ENCODE measurements around the gene RCAN3.
"Not testable (repeated sequence)": the region's sequence is repeated elsewhere in the genome, so short reads cannot be mapped to it uniquely, and the experiment has no call there.

The RCAN3 gene

DNA sequence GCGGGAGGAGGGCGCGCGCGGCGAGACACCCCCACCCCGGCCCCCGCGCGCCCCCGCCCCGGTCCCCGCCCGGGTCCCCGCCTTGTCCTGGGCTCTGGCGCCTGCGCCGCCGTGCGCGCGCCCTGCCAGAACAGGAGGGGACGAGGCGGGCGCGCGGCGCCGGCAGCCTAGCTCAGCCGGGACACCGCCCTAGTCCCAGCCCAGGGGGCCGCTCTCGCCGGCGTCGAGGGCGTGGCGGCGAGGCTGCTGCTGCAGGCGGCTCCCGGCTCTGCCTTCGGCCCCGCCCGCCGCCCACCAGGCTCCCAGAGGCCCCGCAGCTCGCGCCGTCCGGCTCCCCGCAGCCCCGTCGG is at the start of gene RCAN3:
TSS of gene RCAN3 (plus strand) at position 128 of the 350 bp plus-strand sequence. CDS start 11,537 bp downstream, outside the sequence.
- DNase-seq (ENCODE audit: low spot score): peak; percentile 98

DNA sequence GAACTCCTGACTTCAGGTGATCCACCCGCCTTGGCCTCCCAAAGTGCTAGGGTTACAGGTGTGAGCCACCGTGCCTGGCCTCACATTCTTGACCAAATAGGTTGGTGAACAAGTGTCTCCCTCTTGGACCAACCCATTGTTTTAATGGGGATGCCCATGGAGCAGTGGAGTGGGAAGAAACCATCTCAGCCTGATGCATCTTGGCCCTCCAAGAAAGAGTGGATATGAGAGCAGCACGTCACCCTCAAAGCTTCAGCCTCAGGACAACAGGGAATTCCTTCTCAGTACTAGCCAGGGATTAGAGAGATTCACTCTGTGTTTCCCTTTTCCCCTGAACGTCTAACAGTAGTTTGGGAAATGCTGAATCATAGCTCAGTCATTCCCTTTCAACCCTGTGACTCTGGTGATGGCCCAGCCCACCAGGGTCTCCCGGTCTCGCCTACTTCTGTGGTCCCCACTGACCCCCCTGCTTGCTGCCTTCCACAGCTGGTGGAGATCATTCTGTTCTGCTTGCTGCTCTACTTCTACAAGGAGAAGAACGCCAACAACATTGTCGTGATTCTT is 49.6 kb upstream of the RCAN3 start:
- DNase-seq (ENCODE audit: low spot score): no peak

DNA sequence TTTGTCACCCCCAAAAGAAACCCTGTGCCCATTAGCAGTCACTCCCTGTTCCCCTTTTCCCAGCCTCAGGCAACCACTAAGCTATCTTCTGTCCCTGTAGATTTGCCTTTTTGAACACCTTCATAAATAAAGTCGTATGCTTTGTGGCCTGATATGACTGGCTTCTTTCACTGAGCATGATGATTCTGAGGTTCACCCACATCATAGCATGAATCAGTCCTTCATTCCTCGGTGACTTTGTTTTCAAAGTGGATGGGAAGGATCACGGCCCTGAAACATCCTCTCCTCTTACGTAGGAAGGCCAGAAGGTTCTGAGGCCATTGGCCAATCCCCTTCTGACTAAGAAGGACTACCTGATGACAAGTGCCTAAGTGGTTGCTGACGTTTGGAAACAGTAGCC is 48.0 kb upstream of the RCAN3 start:
- DNase-seq (ENCODE audit: low spot score): no peak

DNA sequence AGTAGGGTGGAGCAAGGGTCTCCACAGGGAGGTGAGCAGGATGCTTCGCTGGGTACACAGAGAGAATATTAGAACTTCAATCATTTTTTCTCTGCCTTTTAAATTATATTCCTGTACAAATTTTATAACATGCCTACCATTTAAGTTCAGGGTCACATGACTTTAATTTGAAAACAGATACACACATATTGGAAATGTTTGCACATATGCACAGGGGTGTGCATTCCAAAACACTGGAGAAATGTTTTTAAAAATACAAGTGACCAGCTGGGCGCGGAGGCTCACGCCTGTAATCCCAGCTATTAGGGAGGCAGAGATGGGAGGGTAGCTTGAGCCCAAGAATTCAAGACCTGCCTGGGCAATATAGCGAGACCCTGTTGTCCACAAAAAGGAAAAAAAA is 47.4 kb upstream of the RCAN3 start:
- no peak for DNase-seq (ENCODE audit: low spot score)

DNA sequence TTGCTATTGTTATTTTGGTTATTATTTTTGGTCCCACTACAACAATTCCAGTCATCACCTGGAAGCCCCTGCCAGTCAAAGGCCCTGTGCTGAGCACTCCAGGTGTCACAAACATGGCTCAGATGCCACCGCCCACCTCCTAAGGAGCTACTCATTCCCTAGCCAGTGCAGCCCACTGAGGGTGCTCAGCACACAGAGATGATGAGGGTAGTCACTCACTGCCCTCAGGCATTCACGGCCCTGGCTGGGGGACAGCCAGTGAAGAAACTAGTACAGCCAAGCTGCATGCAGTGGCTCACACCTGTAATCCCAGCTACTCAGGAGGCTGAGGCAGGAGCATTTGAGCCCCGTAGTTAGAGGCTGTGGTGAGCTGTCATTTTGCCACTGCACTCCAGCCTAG is 44.8 kb upstream of the RCAN3 start:
- DNase-seq (ENCODE audit: low spot score): no peak

DNA sequence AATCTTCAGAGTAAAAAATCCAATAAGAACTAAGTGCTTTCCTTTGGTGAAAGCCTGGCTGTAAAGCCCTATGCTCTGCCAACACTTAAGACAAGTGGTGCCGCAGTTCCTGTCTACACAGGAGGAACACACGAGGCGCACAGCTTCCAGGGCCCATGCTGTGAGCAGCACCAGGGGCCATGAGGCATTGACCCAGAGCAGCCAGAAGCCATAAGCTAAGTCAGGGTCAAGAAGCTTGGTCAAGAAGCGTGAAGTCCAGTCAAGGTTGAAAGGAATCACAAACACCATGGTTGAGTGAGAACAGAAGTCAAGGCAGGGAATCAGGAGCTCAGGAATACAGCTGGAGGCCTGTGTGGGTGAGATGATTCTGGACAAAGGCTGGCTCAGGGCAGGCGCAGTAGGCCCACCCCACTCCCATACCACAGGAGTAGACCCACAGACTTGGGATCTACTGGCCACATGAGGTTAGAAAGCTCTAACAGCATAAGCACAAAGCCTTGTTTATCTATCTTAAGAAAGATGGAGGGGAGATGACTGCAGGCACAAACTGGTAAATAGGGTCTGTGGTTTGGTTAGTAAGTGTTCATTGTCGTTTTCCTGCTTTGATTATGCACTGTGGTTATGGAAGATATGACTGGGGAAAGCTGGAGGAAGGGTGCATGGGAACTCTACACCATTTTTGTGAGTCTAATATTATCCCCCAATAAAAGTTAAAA is 42.9 kb upstream of the RCAN3 start:
- DNase-seq (ENCODE audit: low spot score): no peak

DNA sequence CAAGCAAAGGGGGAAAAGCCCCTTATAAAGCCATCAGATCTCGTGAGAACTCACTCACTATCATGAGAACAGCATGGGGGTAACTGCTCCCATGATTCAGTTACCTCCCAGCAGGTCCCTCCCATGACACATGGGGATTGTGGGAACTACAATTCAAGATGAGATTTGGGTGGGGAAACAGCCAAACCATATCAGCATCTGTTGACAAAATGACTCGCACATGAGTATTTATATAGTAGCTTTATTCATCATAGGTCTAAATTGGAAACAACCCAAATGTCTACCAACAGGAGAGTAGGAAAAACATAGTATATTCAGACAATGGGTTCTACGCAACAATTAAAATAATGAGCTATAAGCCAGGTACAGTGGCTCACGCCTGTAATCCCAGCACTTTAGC is 40.5 kb upstream of the RCAN3 start:
- not testable (repeated sequence) for DNase-seq (ENCODE audit: low spot score)

DNA sequence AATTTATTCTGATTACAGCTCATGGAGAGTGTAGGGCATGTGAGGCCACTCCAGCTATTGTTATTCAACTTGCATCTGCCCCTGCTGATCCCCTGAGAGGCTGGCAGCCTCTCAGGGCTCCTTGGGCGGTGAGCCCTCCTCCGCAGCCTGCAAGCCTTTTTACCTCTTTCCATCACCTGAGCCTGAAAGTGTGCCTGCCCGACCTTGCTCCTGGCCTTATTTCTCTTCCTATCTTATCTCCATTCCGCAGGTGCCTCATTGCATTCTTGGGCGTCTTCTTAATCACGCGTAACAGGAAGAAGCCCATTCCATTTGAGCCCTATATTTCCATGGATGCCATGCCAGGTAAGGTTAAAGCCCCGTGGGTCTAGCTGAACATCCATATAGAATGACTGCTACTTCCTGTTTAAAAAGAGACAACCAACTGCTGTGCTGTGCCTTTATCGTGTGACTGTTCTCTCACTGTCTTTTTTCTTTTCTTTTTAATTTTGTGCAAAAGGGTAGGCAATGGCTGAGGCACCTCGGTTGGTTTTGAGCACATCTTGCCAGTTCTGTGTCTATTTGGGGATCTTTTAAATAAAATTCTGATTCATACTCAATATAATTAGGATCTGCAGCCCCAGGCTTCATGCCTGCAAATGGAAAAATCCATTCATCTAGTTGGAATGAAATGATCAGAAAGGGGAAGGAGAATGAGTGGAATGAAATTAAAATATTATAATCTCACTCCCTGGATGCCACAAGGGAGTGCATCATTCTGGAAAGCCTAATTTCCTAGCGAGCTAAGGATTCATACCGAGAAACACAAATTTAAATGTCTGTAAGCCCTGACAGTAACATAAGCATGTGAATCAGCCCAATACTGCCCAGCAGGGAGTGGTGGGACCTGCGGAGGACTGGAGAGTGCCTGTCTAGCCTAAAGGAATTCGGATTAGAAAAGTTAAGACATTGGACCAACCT is 38.6 kb upstream of the RCAN3 start:
- no peak for DNase-seq (ENCODE audit: low spot score)

DNA sequence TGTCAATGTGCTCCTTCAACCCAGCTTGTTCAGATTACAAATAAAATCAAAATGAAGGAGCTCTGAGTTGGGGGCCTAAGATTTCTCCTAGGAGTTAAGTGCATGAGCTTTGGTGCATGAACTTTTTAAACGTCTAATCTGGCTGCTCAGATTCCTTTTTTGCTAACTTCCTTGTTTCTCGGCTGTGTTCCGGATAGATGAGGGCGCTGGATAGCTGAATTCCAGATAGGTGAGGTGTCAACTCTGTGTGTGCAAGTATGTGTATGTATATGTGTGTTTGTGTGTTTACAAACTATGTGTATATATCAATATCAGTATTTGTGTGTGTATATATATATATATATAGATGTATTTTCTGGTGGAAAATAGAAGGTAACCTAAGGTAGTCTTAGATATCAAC is 37.5 kb upstream of the RCAN3 start:
- no peak for DNase-seq (ENCODE audit: low spot score)

DNA sequence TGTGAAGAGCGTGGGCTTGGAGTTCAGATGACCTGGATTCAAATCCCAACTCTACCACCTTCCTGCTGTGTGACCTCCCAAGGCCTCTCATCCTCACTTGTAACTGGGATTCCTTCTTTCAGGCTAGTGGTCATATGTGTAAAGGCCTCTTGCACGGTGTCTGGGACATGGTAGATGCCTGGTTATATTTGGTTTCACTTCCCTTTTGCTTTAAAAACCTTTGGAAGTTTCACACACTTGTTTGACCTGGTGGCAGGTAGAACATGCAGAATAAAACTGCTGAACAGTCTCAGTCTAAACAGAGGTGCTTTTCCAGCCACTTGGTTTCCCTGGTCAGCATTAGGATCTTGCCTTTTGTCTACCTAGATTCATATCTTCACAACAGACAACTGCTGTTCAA is 37.0 kb upstream of the RCAN3 start:
- no peak for DNase-seq (ENCODE audit: low spot score)

DNA sequence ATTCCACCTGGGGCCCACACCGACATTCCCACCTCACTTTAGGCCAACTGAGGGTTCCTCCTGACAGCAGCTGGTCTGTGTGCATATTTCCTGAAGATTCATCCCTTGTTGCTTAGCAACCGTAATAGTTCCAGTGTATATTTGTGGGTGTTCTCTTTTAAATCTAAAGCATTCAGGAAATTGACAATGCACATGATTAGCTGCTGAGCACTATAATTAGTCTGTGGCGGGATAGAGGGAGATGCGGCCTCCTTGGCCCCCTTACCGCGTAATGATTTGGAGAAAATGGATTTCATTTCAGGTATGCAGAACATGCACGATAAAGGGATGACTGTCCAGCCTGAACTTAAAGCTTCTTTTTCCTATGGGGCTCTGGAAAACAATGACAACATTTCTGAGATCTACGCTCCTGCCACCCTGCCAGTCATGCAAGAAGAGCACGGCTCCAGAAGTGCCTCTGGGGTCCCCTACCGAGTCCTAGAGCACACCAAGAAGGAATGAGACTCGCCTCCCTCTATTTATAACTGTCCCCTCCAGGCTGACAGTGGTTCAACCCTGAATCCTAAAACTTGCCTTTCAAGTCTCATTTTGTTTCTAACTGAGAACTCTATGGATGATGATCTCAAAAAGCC is 33.8 kb upstream of the RCAN3 start:
- DNase-seq (ENCODE audit: low spot score): no peak

DNA sequence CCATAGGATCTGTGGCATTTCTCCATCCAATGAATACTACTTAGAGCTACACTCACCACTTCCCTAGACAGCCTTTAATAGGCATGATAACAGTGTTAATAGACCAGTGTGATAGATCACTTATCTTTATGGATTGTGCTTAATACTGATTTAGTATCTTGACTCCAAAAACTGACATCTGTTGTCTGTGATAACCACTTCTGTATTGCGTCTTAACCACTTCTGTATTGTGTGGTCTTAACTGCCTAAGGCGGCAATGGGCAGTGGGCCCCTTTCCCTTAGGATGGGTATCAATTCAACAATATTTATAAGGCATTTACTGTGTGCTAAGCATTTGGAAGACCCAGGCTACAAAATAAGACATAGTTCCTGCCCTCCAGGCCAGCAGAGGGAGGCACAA is 32.0 kb upstream of the RCAN3 start:
- no peak for DNase-seq (ENCODE audit: low spot score)

DNA sequence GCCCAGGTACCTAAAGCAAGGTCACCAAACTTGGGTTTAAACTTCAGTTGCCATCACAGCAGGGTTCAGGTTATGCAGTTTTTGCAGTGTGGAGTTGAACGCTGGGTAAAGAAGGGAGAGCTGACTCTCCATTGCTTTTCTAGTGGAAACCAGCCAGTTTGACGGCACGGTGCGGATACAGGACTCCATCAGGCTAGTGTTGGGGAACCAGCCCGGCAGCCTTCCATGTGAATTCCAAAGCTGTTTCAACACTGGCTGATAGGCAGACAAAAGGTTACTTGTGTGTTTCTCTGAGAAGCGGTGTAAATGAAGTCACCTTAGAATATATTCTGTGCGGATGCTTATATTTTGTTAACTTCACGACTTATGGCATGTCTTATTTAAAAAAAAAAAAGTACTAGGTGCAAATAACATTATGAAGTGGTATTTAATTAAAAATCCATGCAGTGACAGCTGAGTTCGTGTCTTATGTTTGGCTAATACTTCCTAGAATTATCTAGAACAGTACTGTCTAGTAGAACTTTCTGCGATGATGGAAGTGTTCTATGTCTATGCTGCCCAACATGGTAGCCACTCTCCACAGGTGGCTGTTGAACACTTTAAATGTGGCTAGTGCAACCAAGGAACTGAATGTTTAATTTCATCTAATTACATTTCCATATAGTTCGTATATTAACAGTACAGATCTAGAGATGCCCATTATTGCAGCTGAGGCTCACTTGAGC is 29.9 kb upstream of the RCAN3 start:
- no peak for DNase-seq (ENCODE audit: low spot score)

DNA sequence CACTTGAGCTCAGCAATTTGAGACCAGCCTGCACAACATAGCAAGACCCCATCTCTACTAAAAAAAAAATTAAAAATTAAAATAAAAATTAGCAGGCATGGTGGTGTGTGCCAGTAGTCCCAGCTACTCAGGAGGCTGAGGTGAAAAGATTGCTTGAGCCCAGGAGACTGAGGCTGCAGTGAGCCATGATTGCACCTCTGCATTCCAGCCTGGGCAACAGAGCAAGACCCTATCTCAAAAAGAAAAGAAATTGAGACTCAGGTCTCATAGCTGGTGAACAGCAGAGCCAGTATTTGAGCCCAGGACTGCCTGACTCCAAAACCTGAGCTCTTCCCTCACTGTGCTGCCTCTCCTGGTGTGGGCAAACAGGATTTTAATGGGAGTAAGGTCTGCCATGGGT is 28.4 kb upstream of the RCAN3 start:
- no peak for DNase-seq (ENCODE audit: low spot score)

DNA sequence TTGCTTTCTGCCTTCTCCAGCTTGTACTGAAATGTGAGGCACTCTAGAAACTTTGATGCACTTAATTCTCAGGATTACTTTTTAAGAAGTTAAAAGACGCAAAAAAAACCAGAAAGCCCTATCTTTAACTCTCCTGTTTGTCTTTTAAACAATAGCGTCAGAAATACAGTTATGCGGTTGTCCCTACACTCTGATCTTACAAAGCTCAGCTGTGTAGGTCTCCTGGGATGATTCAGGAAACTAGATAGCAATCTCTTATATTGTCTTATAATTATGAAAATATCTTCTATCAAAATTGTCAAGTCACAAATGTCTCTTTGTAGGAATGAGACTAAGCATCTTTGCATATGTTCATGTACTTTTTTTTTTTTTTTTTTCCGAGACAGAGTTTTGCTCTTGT is 26.9 kb upstream of the RCAN3 start:
- no peak for DNase-seq (ENCODE audit: low spot score)

DNA sequence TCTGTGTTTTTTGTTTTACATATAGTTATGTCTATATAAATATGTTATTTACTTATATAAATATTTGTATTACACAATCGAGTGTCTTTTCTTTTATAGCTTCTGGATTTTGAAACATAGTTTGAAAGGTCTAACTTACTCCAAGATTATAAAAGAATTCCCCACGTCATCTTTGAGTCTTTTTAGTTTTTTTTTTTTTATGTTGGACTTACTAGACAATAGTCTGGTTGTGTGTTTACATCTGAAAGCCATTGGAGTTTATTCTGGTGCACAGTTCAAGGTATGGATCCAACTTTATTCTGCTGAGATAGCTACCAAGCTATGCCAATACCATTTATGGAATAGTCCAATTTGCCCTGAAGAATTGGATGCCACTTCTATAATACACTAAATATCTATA is 26.1 kb upstream of the RCAN3 start:
- DNase-seq (ENCODE audit: low spot score): no peak

DNA sequence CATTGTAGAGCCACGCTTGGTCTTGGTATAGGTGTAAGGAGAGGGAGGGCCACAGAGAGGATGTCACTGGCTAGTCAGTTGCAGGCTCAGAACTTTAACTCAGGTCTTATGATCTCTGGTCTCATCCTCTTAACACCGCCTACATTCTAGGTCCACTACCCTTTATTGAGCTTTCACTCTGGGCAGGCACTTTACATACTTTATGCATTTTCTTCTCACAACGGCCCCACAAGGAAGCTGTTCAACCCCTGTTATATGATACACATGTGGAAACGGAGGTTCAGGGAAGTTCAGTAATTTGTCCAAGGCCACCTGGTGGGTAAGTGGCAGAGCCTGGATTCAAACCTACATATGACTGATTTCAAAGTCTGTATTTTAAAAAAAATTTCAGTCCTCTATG is 25.3 kb upstream of the RCAN3 start:
- DNase-seq (ENCODE audit: low spot score): no peak

DNA sequence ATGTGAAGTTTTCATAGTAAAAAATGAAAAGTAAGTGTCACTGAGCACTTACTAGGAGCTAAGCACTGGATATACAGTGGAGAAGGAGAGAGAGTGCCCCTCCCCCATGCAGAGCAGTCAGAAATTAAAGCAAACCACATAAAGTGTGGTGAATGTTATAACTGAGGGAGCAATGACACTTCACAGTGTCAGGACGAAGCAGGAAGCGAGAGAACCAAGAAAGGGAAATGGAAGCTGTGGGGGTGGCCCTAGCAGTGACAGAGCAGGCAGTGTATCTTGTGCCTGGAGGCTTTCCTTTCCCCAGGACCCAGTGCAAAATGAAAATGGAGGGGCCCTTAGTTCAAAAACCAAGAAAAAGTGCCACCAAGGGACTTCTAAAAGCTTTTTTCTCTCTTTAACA is 21.5 kb upstream of the RCAN3 start:
- DNase-seq (ENCODE audit: low spot score): no peak

DNA sequence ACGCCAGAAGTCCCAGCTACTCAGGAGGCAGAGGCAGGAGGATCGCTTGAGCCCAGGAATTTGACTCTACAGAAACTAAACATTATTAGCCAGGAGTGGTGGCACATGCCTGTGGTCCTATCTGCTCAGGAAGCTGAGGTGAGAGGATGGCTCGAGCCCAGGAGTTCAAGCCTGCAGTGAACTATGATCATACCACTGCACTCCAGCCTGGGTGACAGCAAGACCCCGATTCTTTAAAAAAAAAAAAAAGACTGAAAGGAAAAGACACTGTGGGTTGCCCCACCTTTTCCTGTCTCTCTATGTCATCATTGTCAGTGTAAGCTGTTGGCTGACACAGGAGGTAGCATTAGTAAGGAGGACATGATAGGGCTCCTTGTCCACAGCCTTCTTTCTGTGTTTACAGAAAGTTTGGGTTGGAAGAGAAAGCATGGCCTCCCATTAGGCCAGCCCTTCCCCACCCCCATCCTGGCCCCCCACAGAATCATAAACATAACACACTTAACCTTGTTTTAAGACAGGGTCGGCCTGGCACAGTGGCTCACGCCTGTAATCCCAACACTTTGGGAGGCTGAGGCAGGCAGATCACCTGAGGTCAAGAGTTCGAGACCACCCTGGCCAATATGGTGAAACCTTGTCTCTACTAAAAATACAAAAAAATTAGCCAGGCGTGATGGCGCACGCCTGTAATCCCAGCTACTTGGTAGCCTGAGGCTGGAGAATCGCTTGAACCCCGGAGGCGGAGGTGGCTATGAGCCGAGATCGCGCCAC is 20.6 kb upstream of the RCAN3 start:
- DNase-seq (ENCODE audit: low spot score): no peak

DNA sequence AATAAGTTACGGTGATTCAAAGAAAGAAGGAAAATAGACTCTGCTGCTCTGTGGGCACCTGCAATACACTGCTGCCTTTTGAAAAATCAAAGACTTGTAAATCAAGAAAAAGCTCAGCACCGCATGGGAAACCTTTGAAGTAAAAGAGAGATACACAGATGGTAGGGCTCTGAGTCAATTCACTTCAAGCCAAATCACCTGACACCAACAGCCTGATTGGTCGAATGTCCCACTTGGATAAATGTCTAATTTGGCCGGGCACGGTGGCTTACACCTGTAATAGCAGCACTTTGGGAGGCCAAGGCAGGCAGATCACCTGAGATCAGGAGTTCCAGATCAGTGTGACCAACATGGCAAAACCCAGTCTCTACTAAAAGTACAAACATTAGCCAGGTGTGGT is 19.2 kb upstream of the RCAN3 start:
- DNase-seq (ENCODE audit: low spot score): no peak

DNA sequence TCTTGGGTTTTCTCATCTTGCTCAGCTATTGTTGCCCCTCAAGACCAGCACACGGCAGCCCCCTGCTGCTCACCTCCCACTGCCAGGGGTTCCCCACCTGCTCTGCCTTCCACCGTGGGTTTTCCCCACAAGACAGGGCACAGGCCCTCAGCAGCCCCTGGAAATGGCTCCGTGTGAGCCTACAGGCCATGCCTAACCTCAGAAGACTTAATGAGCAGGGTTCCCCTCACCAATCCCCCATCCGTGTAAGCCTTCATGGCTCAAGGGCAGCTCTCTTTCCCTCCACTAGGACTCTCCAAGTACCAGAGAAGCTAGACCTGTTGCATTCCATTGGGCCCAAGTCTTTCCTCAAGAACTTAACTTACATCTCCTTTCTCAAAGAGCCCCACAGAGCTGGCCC is 18.4 kb upstream of the RCAN3 start:
- no peak for DNase-seq (ENCODE audit: low spot score)
